Parathyroid adenoma (tissue), 2 donors: ENCODE data around the gene SSR4.

ENCODE experiments used
- H2AFZ ChIP-seq: fragments of 300-600 bp; sonication (generic); one replicate; pipeline ENCODE4 v1.7.0; 2017; ENCODE audit warnings: antibody characterized with exemption, mild to moderate bottlenecking
- H3K27ac ChIP-seq: fragments of 300-600 bp; sonication (generic); one replicate; pipeline ENCODE4 v1.7.0; 2017
- H3K27me3 ChIP-seq: fragments of 300-600 bp; sonication (generic); one replicate; pipeline ENCODE4 v1.7.0; 2017; ENCODE audit warnings: low read length; ENCODE audit not compliant: control insufficient read depth, insufficient read depth
- H3K36me3 ChIP-seq: fragments of 300-600 bp; sonication (generic); one replicate; pipeline ENCODE4 v1.7.0; 2017; ENCODE audit warnings: low read length; ENCODE audit not compliant: control insufficient read depth, insufficient read depth
- H3K4me1 ChIP-seq: fragments of 300-600 bp; sonication (generic); one replicate; pipeline ENCODE4 v1.7.0; 2017; ENCODE audit warnings: control low read depth
- H3K4me2 ChIP-seq: fragments of 300-600 bp; sonication (generic); one replicate; pipeline ENCODE4 v1.7.0; 2017; ENCODE audit warnings: low read length
- H3K4me3 ChIP-seq: fragments of 300-600 bp; sonication (generic); one replicate; pipeline ENCODE4 v1.7.0; 2017; ENCODE audit warnings: low read depth, low read length
- H3K79me2 ChIP-seq: fragments of 300-600 bp; sonication (generic); one replicate; pipeline ENCODE4 v1.7.0; 2017; ENCODE audit warnings: control low read depth
- H3K9ac ChIP-seq: fragments of 300-600 bp; sonication (generic); one replicate; pipeline ENCODE4 v1.7.0; 2017; ENCODE audit warnings: mild to moderate bottlenecking
- H3K9me3 ChIP-seq: fragments of 300-600 bp; sonication (generic); one replicate; pipeline ENCODE4 v1.7.0; 2017; ENCODE audit warnings: low read length; ENCODE audit not compliant: control insufficient read depth
- TF ChIP-seq, protein P1 (sequence below): fragments of 300-600 bp; sonication (generic); IDR thresholded peaks from one replicate; pipeline ENCODE4 v1.7.0; 2017; ENCODE audit warnings: antibody characterized with exemption, mild to moderate bottlenecking
- donor health status: primary hyperparathyroidism.

The SSR4 gene

DNA sequence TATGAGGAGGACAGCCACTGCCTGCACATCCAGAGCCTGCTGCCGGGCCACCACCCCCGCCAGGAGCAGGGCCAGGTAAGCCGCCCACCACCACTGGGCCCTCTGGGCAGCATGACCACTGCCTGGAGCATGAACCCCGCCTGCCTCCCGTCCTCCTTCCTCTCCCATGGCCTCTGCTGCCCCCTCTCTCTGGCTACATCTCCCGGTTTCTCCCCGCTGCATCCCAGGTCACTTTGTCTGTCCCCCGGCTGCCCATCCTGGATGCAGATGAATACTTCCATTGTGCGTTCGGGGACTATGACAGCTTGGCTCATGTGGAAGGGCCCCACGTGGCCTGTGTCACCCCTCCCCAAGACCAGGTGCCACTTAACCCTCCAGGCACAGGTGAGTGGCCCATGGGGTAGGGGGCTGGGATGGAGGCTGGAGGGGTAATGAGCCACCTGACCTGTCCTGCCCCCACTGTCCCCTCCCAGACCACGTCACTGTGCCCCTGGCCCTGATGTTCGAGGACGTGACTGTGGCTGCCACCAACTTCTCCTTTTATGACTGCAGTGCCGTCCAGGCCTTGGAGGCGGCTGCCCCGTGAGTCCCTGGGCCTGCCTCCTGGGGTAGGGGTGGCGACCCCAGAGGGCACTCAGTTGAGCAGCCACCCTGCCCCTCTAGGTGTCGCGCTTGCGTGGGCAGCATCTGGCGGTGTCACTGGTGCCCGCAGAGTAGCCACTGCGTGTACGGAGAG lies 24.4 kb upstream of the SSR4 start:
- Histone ChIP-seq H3K79me2 (no peaks in the 10 kb centered on the region), H3K36me3 (no peaks in the 10 kb centered on the region)

DNA sequence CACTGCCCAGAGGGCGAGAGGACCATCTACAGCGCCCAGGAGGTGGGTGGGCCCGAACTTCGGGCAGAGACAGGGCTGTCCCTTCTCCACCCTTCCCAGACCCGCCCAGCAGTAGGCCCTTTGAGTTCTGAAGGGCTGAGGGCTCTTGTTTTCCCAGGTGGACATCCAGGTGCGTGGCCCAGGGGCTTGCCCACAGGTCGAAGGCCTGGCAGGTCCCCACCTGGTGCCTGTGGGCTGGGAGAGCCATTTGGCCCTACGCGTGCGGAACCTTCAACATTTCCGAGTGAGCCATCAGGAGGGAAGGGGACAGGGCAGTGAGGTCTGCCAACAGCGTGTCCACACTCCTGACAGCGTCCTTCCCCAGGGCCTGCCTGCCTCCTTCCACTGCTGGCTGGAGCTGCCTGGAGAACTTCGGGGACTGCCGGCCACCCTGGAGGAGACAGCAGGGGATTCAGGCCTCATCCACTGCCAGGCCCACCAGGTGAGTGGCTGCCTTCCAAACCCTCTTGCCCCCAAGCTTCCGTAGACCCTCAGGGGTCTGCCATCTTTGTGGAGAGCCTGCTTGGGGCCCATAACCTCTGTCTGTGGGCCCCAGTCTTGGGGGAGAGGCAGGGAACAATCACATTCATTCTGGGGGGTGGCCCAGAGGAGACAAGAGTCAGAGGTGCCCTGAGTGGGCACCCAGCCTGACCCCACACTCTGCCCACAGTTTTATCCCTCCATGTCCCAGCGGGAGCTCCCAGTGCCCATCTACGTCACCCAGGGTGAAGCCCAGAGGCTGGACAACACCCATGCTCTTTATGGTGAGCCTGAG lies 23.7 kb upstream of the SSR4 start:
- H3K4me1 ChIP-seq = no peaks in the 10 kb centered on the region
- no peak overlapping the region for H3K27ac ChIP-seq
- H3K36me3 ChIP-seq = no peaks in the 10 kb centered on the region
- no peaks in the 10 kb centered on the region for H3K27me3 ChIP-seq
- no peak overlapping the region for H3K4me3 ChIP-seq
- no peak overlapping the region for H3K4me2 ChIP-seq
- TF ChIP-seq, protein P1, sequence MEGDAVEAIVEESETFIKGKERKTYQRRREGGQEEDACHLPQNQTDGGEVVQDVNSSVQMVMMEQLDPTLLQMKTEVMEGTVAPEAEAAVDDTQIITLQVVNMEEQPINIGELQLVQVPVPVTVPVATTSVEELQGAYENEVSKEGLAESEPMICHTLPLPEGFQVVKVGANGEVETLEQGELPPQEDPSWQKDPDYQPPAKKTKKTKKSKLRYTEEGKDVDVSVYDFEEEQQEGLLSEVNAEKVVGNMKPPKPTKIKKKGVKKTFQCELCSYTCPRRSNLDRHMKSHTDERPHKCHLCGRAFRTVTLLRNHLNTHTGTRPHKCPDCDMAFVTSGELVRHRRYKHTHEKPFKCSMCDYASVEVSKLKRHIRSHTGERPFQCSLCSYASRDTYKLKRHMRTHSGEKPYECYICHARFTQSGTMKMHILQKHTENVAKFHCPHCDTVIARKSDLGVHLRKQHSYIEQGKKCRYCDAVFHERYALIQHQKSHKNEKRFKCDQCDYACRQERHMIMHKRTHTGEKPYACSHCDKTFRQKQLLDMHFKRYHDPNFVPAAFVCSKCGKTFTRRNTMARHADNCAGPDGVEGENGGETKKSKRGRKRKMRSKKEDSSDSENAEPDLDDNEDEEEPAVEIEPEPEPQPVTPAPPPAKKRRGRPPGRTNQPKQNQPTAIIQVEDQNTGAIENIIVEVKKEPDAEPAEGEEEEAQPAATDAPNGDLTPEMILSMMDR = no peak
- no peaks in the 10 kb centered on the region for H3K79me2 ChIP-seq
- H3K9me3 ChIP-seq = no peaks in the 10 kb centered on the region
- no peak overlapping the region for H2AFZ ChIP-seq
- no peak overlapping the region for H3K9ac ChIP-seq

More for the DNA sequence above, 24.4 kb upstream of the SSR4 start:
- H3K9me3 ChIP-seq = no peaks in the 10 kb centered on the region
- H3K27ac ChIP-seq = no peak overlapping the region
- H2AFZ ChIP-seq = no peak overlapping the region
- no peak overlapping the region for H3K9ac ChIP-seq
- H3K4me2 ChIP-seq = no peak overlapping the region
- no peaks in the 10 kb centered on the region for H3K4me1 ChIP-seq
- TF ChIP-seq, protein P1 = no peak
- H3K4me3 ChIP-seq = no peak overlapping the region
- no peaks in the 10 kb centered on the region for H3K27me3 ChIP-seq

- TF ChIP-seq, protein P1 = no peak
- Histone ChIP-seq H3K4me3 (no peak overlapping the region), H3K79me2 (no peaks in the 10 kb centered on the region), H3K4me2 (no peak overlapping the region), H3K4me1 (no peaks in the 10 kb centered on the region), H3K9me3 (no peaks in the 10 kb centered on the region), H2AFZ (no peak overlapping the region), H3K36me3 (no peaks in the 10 kb centered on the region), H3K27me3 (no peaks in the 10 kb centered on the region), H3K27ac (no peak overlapping the region), H3K9ac (no peak overlapping the region)
Measured at GRCh38 chrX:153771415-153772315, 22.8 kb upstream of the SSR4 start.

DNA sequence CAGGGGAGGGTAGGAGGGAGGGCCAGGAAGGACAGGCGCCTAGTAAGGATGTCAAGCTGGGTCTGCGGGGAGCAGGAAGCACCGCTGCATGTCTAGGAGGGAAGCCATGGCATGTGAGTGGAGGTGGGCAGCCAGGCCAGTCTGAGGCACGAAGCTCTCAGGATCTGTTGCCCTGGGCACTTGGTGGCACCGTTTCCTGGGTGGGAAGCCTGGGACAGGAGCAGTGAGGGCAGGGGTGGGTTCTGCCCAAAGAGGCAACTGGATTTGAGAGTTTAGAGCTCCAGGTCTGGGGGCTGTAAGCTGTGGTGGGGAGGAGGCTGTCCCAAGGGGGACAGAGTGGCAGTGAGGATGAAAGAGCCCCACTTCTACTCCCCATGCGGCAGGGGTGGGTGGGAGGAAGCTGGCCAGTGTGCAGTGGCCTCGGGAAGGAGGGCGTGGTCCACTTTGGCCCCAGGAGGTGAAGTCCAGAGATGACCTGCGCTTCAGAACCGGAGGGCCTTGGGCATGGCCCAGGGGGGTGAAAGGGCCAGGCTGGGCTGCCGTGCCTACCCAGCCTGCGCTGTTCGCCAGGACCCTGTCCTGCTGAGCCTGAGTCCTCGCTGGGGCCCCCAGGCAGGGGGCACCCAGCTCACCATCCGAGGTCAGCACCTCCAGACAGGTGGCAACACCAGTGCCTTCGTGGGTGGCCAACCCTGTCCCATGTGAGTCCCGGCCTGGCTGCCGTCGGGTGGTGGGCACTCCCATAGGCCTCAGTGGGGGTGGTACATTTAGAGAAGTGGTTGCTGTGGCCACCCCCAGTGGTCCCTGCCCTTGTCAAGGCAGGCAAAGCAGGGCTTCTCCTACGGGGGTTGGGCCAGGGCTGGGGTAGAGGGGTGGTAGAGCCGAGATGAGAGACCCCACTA lies 21.9 kb upstream of the SSR4 start:
- no peak overlapping the region for H3K9ac ChIP-seq
- no peaks in the 10 kb centered on the region for H3K4me1 ChIP-seq
- H3K27me3 ChIP-seq = no peaks in the 10 kb centered on the region
- no peak overlapping the region for H3K4me2 ChIP-seq
- H3K9me3 ChIP-seq = no peaks in the 10 kb centered on the region
- no peak overlapping the region for H3K4me3 ChIP-seq
- H2AFZ ChIP-seq = no peak overlapping the region
- H3K36me3 ChIP-seq = no peaks in the 10 kb centered on the region
- no peaks in the 10 kb centered on the region for H3K79me2 ChIP-seq
- H3K27ac ChIP-seq = no peak overlapping the region
- TF ChIP-seq, protein P1 = no peak
